ENCODE data around the gene C19orf25. TPM values are rescaled to one million over a fixed set of nuclear protein-coding genes. Genes with fewer than 3 reads are reported as not detected.
"Not testable (repeated sequence)": the region's sequence is repeated elsewhere in the genome, so short reads cannot be mapped to it uniquely, and the experiment has no call there.

C19orf25 gene
- total and polyA plus RNA-seq, 4 donors, result 24.1 to 42.6 (median 34.5) TPM

GRCh38 chr19:1481893-1482360 lies 2.9 kb upstream of the C19orf25 start:
- no peak for TF ChIP-seq CTCF (IDR thresholded peaks at IDR 0.05; ENCODE audit: control extremely low read depth, extremely low read depth)
- Histone ChIP-seq H3K4me1 (ENCODE audit: control insufficient read depth in 5 of 5, insufficient read depth in 5 of 5, low read length in 5 of 5) (peaks cover 0 to 12% (median 0%) of the 10 kb centered on the region in 5 donors), H3K27ac (ENCODE audit: low read depth in 1 of 2, low read length in 1 of 2) (no peak overlapping the region), H3K9me3 (ENCODE audit: control insufficient read depth in 4 of 4, insufficient read depth in 3 of 4, low read length in 3 of 4) (no peaks in the 10 kb centered on the region), H3K4me3 (no peak overlapping the region), H3K36me3 (ENCODE audit: control insufficient read depth in 4 of 4, insufficient read depth in 4 of 4, low read length in 4 of 4) (no peaks in the 10 kb centered on the region), H3K27me3 (ENCODE audit: control insufficient read depth in 3 of 3, insufficient read depth in 3 of 3, low read length in 2 of 3) (no peaks in the 10 kb centered on the region), H3K9ac (ENCODE audit: insufficient read depth in 1 of 2, low read length in 2 of 2) (no peak overlapping the region)
- ATAC-seq (ENCODE audit: insufficient read depth, low FRiP score) (no peak), DNase-seq (no peak)
- WGBS, 2 donors, result 88 to 92% methylated on average over 26 to 36 of the region's 36 CpGs

GRCh38 chr19:1481224-1481892 lies 2.3 kb upstream of the C19orf25 start:
- ATAC-seq (ENCODE audit: insufficient read depth, low FRiP score) (no peak), DNase-seq (no peak)
- H3K27me3 ChIP-seq (ENCODE audit: control insufficient read depth in 3 of 3, insufficient read depth in 3 of 3, low read length in 2 of 3), result no peaks in the 10 kb centered on the region
- no peak overlapping the region for H3K9ac ChIP-seq (ENCODE audit: insufficient read depth in 1 of 2, low read length in 2 of 2)
- no peak for TF ChIP-seq CTCF (IDR thresholded peaks at IDR 0.05; ENCODE audit: control extremely low read depth, extremely low read depth)
- H3K4me3 ChIP-seq, result no peak overlapping the region
- WGBS, 2 donors, result 87 to 93% methylated on average over 23 to 26 of the region's 26 CpGs
- no peak overlapping the region for H3K27ac ChIP-seq (ENCODE audit: low read depth in 1 of 2, low read length in 1 of 2)
- peaks cover 0 to 3% (median 1%) of the 10 kb centered on the region in 4 donors for H3K36me3 ChIP-seq (ENCODE audit: control insufficient read depth in 4 of 4, insufficient read depth in 4 of 4, low read length in 4 of 4)
- H3K9me3 ChIP-seq (ENCODE audit: control insufficient read depth in 4 of 4, insufficient read depth in 3 of 4, low read length in 3 of 4), result no peaks in the 10 kb centered on the region
- H3K4me1 ChIP-seq (ENCODE audit: control insufficient read depth in 5 of 5, insufficient read depth in 5 of 5, low read length in 5 of 5), result peaks cover 0 to 12% (median 0%) of the 10 kb centered on the region in 5 donors

GRCh38 chr19:1477056-1477455 lies 2.0 kb downstream of the C19orf25 start:
- peaks cover 0 to 19% (median 5%) of the 10 kb centered on the region in 4 donors for H3K36me3 ChIP-seq (ENCODE audit: control insufficient read depth in 4 of 4, insufficient read depth in 4 of 4, low read length in 4 of 4)
- not testable (repeated sequence) for ATAC-seq (ENCODE audit: insufficient read depth, low FRiP score)
- 95 to 97% methylated on average over 9 of the region's 9 CpGs for WGBS, 2 donors

GRCh38 chr19:1475751-1476437 lies 3.1 kb downstream of the C19orf25 start:
- Histone ChIP-seq H3K27me3 (ENCODE audit: control insufficient read depth in 3 of 3, insufficient read depth in 3 of 3, low read length in 2 of 3) (peaks cover 0 to 27% (median 24%) of the 10 kb centered on the region in 3 donors), H3K36me3 (ENCODE audit: control insufficient read depth in 4 of 4, insufficient read depth in 4 of 4, low read length in 4 of 4) (peaks cover 0 to 19% (median 5%) of the 10 kb centered on the region in 4 donors), H3K27ac (ENCODE audit: low read depth in 1 of 2, low read length in 1 of 2) (no peak overlapping the region), H3K9ac (ENCODE audit: insufficient read depth in 1 of 2, low read length in 2 of 2) (no peak overlapping the region), H3K4me3 (no peak overlapping the region), H3K4me1 (ENCODE audit: control insufficient read depth in 5 of 5, insufficient read depth in 5 of 5, low read length in 5 of 5) (peaks cover 0 to 18% (median 3%) of the 10 kb centered on the region in 5 donors), H3K9me3 (ENCODE audit: control insufficient read depth in 4 of 4, insufficient read depth in 3 of 4, low read length in 3 of 4) (peaks cover 0 to 6% (median 0%) of the 10 kb centered on the region in 4 donors)
- no peak for ATAC-seq (ENCODE audit: insufficient read depth, low FRiP score)
- TF ChIP-seq CTCF (IDR thresholded peaks at IDR 0.05; ENCODE audit: control extremely low read depth, extremely low read depth), result no peak
- no peak for DNase-seq
- WGBS, 2 donors, result 94 to 95% methylated on average over 31 of the region's 31 CpGs

More at GRCh38 chr19:1477056-1477455, 2.0 kb downstream of the C19orf25 start:
- Histone ChIP-seq H3K4me1 (ENCODE audit: control insufficient read depth in 5 of 5, insufficient read depth in 5 of 5, low read length in 5 of 5) (peaks cover 0 to 12% (median 0%) of the 10 kb centered on the region in 5 donors), H3K27me3 (ENCODE audit: control insufficient read depth in 3 of 3, insufficient read depth in 3 of 3, low read length in 2 of 3) (peaks cover 0 to 16% (median 14%) of the 10 kb centered on the region in 3 donors)
- not testable (repeated sequence) for DNase-seq; H3K9ac ChIP-seq (ENCODE audit: insufficient read depth in 1 of 2, low read length in 2 of 2); H3K9me3 ChIP-seq (ENCODE audit: control insufficient read depth in 4 of 4, insufficient read depth in 3 of 4, low read length in 3 of 4); H3K27ac ChIP-seq (ENCODE audit: low read depth in 1 of 2, low read length in 1 of 2); H3K4me3 ChIP-seq

Measured in lung (tissue), 12 donors.